NCI-H460 (cell line): ENCODE measurements around the gene PON1. TPM values are rescaled to one million over a fixed set of nuclear protein-coding genes. Genes with fewer than 3 reads are reported as not detected.

Experiments used
- DNase-seq: peaks from one replicate; pipeline ENCODE4 v3.0.0-alpha.2; 2016; ENCODE audit warnings: low read depth; ENCODE audit errors: extremely low read depth
- total RNA-seq: library from RNA; depleted of rRNA; stranded (reverse); fragments of >200 nt; shearing (Covaris generic); gene quantifications from 2 replicates; pipeline ENCODE4 v1.2.3, GENCODE V29; 2014

The PON1 gene
- total RNA-seq, 1 experiment from 2014 or later: not detected

- no peak for DNase-seq
Observed at GRCh38 chr7:95318501-95319100, 5.7 kb downstream of the PON1 start.

GRCh38 chr7:95317966-95318365 is 6.4 kb downstream of the PON1 start:
- DNase-seq: no peak

- no peak for DNase-seq
Observed at GRCh38 chr7:95317546-95317945, 6.8 kb downstream of the PON1 start.

- DNase-seq: no peak
Observed at GRCh38 chr7:95316588-95316987, 7.7 kb downstream of the PON1 start.

GRCh38 chr7:95312561-95312960 is 11.8 kb downstream of the PON1 start:
- DNase-seq: no peak

GRCh38 chr7:95311389-95311788 is 12.9 kb downstream of the PON1 start:
- DNase-seq: no peak

GRCh38 chr7:95309951-95310350 is 14.4 kb downstream of the PON1 start:
- no peak for DNase-seq

- DNase-seq: no peak
Observed at GRCh38 chr7:95304990-95305389, 19.3 kb downstream of the PON1 start.

GRCh38 chr7:95303013-95303905 is 21.1 kb downstream of the PON1 start:
- DNase-seq: no peak

- DNase-seq: no peak
Observed at GRCh38 chr7:95298091-95298490, 26.2 kb downstream of the PON1 start.

- no peak for DNase-seq
Observed at GRCh38 chr7:95297041-95297440, 27.3 kb downstream of the PON1 start.

GRCh38 chr7:95296456-95296855 is 27.9 kb downstream of the PON1 start:
- DNase-seq: no peak

- peak; percentile 36 for DNase-seq
Observed at GRCh38 chr7:95295397-95295796, 28.9 kb downstream of the PON1 start.

GRCh38 chr7:95290166-95290830 is 34.0 kb downstream of the PON1 start:
- no peak for DNase-seq

- DNase-seq: no peak
Observed at GRCh38 chr7:95286096-95286495, 38.2 kb downstream of the PON1 start.

GRCh38 chr7:95279417-95279816 is 44.9 kb downstream of the PON1 start:
- no peak for DNase-seq

- no peak for DNase-seq
Observed at GRCh38 chr7:95276114-95276513, 48.2 kb downstream of the PON1 start.

GRCh38 chr7:95269640-95270039 is 54.7 kb downstream of the PON1 start:
- no peak for DNase-seq

- no peak for DNase-seq
Observed at GRCh38 chr7:95267754-95268153, 56.6 kb downstream of the PON1 start.

GRCh38 chr7:95265634-95266033 is 58.7 kb downstream of the PON1 start:
- no peak for DNase-seq

- peak; percentile 55 for DNase-seq
Observed at GRCh38 chr7:95264363-95264891, 59.9 kb downstream of the PON1 start.
